Activated CD8-positive, alpha-beta memory T cell treated with anti-CD3 and anti-CD28 coated beads, Interleukin-2, amount 50 U/mL, for 4 hours (primary cell): ENCODE data around the gene SNED1.

Experiments
- DNase-seq: peaks from one replicate; pipeline ENCODE4 v3.0.0-alpha.2; 2020

The SNED1 gene

DNA sequence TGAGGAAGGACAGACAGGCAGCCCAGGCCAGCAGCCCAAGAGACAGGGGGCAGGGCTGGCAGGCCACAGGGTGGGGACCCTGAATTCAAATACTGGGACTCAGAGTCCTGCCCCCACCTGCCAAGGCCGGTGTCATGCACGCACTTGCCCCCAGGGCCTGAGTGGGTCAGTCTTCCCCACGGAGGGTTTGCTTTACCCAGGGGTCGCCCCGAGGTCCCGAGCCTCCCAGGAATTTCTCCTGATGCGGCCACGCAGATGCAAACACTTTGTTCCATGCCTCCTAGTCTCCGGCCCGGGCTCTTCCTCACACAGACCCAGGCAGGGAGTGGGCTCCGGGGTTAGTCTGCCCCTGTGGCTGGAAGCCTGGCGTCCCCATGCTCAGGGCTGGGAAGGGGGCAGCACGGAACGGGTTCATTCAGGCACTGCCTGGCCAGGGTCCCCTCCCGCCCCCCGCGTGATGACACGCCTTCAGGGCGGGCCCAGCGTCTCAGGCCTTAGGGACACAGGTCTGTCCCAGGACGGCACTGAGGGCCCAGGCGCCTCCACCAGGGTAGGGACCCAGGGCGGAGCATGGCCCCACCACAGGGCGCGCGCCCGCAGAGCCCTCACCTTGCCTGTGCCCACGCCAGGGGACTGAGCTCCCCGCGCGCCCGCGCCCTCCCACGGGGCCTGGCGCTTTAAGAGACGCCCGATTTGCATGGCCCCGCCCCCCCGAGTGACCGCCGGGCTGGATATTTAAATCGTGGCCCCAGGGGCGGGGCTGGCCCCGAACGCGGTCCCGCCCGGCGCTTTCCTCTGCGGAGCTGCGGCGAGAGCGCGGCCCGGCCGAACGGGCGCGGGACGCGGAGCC is at the start of gene SNED1:
TSS of gene SNED1 (plus strand) at position 763 of the 850 bp plus-strand sequence. CDS start 220 bp downstream, outside the sequence.
- DNase-seq = peak; percentile 67

DNA sequence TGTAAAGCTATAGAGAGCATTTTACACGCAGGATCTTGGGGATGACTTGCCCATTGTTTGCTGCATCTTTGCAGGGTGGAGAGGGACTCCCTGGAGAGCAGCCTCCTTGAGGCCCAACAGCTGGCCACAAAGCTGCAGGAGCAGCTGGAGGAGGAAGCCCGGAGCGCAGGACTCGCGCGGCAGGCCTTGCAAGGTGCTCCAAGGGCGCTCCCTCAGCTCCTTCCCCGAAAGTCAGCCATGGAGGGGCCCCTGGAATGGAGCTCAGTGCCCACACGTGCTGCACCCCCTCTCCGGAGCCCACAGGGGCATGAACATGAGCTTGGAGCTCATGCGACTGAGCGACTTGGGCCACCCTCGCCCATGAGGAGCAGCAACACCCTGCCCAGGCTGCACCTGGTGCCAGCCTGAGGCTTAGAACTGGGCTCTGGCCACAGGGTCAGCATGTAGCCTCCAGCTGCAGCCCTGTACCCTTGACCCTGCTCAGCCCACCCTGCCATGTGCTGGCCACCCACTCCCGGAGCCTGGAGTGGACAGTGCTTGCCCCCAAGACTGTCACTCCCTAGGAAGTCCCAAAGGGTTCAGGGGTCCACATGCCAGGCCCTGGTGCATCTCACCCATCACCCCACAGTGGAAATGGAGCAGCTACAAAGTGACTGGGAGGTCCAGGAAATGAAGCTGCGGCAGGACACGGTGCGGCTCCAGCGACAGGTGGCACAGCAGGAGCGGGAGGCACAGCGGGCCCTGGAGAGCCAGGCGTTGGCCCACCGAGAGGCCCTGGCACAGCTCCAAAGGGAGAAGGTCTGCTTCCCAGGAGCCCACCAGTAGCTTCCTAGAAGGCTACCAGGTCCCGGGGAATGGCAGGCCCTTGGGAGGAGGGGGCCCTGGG is 49.3 kb upstream of the SNED1 start:
- DNase-seq = peak; percentile 8

DNA sequence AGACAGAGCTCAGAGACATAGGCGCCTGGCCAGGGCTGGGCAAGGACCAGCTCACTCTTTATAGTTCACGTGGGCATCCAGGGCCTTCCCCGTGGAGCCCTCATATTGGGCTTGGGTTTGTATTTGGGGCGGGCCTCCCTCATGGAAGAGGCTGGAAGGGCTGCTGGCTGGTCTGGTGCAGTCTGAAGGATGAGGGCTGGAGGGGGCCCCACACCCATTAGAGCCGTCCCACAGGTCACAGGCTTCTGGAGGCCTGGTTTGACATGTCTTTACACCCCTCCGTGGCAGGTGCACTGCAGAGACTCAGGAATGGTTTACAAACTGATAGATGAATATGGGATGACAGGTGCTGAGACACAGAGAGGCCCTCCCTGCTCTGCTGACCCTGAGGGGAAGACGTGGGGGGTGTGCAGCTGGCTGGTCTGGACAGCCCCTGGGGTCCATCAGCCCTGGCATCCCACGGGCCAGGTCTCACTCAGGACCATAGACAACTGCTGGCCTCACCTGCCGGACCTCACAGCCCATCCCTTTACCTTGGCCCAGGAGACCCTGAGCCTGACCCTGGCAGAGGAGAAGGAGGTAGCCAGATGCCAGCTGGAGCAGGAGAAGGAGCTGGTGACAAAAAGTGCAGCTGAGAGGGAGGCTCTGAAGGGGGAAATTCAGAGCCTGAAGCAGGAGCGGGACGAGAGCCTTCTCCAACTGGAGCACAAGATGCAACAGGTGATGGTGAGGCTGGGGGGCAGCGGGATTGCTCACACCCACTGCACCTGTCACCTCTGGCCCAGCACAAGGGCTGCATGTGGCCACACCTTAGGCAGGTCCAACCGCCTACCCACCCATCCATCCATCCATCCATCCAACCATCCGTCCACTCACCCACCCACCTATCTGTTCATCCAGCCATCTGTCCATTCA is 48.4 kb upstream of the SNED1 start:
- DNase-seq = peak; percentile 6

DNA sequence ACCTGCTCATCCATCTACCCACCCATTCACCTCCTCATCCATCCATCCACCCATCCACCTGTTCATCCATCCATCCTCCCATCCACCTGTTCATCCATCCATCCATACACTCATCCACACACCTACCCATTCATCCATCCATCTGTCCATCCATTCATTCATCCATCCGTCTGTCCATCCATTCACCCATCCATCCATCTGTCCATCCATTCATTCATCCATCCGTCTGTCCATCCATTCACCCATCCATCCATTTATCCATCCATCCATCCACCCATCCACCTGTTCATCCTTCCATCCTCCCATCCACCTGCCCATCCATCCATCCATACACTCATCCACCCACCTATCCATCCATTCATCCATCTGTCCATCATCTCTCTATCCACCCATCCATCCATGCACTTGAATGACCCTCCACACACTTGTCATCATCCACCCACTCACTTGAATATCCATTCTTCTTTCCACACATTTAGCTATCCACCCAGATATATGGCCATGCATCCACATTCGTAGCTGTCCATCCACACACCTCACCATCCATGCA is 47.3 kb upstream of the SNED1 start:
- DNase-seq = no peak

DNA sequence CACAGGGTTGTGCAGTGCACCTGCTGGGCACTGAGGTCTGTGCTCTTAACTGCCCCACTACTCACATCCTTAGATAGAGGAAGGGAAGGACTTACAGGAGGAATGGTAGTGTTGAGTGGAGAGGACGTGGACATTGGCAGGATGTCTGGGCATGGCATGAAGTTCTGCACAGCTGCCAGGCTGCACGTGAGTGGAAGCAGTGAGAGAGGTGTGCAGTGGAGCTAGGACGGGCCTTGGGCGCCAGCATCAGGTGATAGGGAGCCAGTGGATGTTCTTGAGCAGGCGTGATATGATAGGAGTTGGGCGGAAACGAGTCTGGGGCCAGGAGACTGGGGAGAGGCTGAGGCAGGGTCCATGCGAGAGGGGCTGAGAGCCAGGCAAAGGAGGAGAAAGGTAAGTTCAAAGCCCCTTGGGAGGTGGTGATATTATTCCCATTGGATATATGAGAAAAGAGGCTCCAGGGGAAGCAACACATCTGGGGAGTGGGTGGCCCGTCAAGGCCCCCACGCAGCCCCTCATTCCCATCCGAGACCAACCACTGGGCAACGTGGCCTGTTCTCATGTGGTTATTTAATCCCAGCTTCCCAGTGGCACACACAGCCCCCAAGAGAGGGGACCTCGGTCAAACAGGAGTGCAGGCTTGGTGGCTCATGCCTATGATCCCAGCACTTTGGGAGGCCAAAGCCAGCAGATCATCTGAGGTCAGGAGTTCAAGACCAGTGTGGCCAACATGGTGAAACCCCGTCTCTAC is 45.7 kb upstream of the SNED1 start:
- peak; percentile 8 for DNase-seq

DNA sequence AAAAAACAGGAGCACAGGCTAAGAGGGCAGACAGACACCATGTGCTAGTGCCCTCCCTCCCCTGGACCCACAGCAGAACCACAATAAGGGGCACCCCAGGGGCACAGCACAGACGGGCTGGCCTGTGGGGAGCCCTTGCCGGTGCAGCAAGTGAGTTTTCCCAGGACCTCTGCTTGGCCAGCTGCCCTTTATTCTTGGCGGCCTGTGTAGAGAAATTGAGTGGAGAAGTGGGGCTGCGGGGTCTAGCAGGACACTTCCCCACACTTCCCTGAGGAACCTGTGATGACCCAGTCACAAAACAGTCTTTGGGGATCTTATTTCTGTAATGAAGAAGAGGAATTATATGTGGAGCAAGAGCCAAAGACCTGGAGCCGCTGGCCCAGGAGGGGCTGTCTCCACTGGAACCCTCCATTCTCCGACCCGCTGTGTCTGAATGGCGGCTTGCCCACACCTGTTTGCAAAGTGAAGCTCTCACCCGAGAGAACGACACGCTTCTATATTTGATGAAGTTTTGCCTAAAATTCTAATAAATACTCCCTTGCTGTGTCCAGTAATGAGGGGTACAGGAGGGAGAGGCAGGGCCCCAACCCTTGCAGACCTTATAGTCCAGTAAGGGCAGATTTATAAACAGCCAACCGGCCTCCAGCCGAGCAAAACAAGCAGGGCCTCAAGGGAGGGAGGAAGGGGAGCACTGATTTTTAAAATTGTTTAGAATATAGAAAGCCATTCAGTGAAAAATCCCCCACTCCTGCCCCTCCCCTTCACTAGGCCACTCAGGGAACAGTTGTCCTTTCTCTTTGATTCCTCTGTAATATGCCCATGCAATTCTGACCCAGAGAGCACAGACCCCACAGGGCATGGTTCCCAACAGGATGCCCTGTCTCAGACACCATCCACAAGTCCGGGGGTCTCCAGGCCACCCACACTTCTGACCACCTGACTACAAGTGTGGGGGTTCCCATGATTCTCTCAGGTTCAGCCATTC is 44.7 kb upstream of the SNED1 start:
- peak; percentile 4 for DNase-seq

DNA sequence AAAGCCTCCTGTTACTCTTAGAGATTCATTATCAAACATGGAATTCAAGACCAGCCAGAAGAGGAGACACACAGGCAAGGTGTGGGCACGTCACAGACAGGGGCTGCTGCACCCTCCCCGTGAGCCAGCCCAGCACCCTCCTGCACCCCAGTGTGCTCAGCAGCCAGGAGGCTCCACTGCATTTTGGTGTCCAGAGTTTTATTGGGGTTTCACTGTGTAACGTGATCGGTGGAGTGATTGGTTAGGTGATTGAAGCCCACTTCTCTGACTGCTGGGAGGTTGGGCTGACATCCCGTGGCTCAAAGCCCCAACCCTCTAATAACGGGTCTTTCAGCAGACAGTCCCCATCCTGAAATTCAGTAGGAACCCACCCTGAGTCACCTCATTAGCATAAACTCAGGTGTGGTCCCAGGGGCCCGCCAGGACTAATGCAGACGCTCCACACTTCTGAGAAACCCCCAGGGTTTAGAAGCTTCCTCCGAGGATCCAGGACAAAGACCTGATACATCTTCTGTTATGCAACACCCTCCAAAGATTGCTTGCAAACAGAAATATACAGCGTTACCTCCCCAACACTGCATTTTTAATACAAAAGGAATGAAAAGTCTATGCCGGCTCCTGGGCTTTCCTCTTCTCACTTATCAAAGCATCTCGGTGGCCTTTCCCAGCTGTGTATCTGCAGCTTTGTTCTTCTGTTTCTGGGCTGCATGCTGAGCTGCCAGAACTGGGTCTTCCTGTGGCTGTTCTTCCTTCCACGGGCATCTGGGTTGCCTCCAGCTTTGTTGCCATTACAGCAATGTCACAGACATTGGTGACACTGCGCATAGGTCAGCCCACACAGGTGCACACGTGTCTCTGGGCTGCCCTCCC is 43.7 kb upstream of the SNED1 start:
- DNase-seq = peak; percentile 3

DNA sequence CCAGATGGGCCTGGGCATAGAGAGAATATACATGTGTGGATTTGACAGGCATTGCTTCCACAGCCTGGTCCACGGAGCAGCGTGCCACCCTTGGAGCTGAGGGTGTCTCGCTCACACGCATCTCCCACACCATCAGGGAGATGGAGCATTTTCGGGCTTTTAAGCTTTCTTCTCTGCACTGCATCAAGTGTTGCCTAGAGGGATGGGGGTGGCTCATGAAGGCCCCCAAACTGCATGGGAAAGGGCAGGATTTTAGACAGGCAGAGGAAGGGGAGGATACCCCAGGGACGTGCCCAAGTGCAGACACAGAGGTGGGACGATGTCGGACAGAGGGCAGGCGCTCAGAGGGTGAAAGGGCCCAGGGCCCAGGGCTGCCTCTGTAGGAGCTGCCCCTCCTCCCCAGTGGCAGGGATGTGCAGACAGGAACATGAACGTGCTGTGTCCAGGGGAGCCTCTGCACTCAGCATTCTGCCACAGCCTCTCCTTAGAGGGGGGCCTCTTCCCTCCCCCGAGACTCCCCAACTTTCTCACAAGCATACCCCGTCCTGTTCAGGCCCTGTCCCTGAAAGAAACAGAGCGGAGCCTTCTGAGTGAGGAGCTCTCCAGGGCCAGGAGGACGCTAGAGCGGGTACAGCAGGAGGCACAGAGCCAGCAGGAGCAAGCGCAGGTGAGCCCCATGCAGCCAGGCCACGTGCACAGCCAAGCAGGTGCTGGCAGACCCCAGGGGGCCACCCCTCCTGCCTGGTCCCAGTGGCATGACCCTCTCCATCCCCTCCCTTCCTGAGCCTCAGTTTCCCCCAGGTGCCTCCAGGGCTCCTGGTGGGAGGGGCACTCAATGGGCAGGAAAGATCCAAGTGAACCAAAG is 42.9 kb upstream of the SNED1 start:
- DNase-seq = peak; percentile 3

DNA sequence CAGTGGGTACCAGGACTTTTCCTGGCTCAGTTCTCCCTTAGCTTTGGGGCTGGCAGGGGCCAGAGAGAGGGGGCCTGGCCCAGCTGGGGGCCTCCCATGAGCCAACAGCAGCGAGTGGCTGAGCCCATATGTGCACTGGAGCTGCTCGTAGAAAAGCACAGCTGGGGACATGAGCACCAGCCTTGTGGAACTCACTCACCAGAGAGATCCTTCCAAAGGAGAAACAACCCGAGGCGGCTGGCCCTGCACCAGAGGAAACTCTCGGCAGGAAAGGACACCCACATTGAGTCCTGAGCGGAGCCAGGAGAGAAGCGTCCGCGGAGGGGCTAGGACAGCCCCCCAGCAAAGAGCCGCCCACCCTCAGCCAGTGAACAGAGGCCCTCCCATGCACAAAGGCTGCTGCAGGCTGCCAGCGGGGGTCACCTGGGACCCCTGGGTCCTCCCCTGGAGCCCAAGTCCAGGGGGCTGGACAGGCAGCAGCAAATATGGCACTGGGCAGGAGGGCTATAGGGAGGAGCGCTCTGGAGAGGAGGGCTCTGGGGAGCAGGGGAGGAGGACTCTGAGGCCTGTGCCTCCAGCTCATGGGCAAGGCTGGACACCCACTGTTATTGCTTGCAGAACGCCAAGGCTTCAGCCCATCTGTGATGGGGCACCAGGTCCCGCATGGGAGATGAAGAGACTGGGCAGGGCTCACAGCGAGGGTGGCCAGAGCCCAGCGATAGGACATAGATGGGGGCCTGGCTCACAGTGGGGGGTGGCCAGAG is 42.1 kb upstream of the SNED1 start:
- peak; percentile 7 for DNase-seq

DNA sequence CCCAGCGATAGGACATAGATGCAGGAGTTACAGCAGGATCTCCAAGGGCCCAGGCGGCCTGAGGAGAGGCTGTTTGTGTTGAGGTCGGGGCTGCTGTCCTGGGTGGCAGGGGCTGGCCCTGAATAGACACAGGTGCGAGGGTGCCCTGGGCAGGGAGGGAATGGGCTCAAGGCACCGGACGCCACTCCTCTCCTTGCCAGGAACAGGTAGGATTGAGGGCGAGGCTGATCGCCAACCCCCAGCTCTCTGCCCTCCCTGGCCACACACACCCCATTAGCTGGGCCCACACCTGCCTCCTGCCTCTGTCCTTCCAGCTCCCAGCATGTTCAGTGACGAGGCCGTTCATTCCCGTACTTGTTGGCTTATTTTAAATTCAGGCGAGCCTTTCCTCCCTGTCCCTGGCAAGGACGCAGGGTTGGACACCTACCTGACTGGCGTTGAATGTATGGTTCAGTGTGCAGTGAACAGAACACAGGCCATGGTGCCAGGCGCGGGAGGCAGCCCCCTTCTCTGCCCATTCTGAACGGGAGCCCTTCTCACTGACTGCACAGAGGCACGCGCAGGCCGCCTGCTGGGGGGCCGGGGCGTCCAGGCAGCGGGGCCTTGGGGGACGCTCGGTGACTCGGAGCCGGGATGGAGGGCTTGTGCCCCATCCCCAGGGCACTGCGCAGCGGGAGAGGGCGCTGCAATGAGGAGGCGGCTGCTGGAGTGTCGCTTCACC is 41.3 kb upstream of the SNED1 start:
- DNase-seq = no peak

DNA sequence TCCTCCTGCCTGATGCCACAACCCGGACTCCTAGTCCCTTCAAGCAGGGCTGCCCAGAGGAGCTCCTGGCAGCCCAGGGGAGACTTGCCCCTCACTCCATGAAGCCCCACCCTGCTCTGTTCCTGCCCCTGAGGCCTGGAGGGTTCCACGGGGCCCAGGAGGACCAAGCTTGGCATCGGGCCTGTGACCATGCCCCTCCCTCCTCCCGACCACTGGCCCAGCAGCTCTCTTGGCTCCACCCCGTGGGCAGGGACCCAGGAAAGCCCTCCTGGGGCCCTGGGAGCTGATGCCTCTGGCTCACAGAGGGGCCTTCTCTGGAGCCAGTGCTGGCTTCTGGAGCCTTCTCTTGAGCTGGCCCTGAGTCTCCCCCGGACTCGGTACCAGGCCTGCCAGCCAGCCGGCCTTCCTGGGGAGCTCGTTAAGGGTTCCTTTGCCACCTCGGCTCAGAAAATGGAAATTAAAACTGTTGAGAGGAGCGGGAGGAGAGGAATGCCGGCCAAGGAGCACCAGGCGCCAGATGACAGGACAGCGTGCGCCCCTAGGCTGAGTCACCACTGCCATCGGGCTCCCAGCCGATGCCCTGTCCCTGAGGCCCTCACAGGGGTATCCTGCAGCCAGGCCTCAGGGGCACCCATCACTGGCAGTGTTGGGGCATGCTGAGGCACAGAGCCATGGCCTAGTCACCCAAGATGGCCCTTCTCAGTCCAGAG is 40.6 kb upstream of the SNED1 start:
- no peak for DNase-seq

DNA sequence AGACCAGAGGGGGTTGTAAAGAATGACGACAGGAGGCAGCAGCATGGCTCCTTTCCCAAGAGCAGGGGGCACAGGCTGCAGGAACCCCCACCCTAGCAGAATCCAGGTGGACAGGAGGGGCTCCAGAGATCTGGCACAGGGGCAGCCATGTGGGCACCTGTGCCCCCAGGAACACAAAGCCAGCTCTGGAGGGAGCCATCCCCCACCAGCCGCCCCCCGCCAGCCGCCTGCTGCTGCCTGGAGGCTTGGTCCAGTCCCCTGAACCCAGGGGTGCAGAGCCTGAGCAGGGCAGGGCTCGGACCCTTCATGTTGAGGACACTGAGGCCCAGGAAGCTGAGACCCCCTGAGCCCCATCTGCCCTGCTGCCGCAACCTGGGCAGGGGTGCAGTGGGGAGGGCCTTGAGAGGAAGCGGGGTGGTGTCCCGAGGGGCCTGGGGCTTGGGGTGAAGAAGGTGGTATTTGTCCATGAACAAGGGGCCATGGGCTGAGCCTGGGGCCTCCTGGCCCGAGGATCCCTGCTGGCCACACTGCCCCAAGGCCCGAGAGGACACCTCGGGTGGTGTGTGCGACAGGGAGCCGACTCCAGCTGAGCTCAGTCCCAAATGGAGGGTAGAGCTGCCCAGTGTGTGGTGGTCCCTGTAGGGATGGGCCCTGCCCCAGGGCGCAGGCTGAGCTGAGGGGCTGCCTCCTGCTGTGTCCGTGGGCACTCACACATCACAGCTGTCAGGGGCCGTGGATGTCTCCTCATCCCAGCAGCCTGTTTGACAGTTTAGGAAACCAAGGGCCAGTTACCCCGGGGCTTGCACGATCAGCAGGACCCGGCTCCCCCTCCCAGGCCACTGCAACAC is 39.8 kb upstream of the SNED1 start:
- no peak for DNase-seq

DNA sequence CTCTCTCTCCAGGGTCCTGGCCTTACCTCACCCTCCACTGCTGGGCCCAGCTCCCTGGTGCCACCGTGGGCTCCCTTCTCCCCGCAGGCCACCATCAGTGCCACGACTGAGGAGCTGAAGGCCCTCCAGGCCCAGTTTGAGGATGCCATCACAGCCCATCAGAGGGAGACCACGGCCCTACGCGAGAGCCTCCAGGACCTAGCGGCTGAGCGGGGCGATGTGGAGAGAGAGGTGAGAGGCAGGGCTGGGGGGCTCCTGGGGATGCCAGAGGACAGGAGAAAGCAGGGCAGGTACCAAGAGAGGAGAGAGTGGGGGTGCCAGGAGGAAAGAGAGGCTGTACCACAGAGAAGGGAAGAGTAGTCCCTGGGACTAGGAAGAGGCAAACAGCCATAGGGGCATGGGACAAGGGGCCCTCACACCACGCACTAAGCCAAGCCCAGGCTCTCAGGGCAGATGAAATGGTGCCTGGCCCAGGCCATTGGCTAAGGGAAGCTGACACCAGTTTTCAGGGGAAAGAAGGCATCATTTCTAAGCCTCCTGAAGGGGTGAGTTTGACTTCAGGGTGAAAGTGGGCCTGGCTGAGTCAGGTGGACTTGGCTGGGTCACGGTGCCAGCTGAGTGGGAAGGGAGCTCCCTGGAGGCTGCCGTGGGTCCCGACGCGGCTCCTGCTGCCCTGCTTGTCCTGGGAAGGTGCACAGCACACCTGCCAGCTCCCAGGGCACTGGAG is 39.0 kb upstream of the SNED1 start:
- no peak for DNase-seq

DNA sequence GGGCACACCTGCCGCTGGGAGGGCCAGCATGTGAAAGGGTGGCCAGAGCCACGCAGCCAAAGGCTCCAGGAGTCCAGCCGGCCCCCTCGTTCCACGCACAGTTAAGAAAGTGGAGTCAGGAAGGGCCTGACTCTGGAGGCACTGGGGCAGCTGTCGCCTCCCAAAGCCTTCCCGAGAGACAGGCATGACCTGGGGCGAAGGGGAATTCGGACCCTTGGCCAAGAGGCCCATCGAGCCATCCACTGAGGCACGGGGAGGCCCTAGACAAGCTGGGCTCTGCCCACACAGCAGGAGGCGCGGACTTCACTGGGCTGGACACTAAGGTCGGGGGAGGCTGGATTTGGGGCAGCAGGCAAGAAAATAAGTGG is 38.5 kb upstream of the SNED1 start:
- no peak for DNase-seq
